HepG2 (cell line): ENCODE results near the gene C1QTNF12. TPM values are rescaled to one million over a fixed set of nuclear protein-coding genes. Genes with fewer than 3 reads are reported as not detected.
A peak's percentile ranks its signal among the peaks of the same experiment; 100 is the strongest.

Experiments
- ATAC-seq: fragments of 200-7000 bp; cut with Tn5 transposase; 3 replicates; pipeline ENCODE4 v1.9.1; 2020; ENCODE audit warnings: mild to moderate bottlenecking, moderate library complexity
- BruUV-seq: library from RNA; stranded (reverse); fragments of 400-500 nt; replicated peaks from 2 replicates; lab custom pipeline; 2021; lab: Mats Ljungman, UMichigan
- CTCF ChIA-PET: fragments of 300-600 bp; formaldehyde crosslinking; extraction: SDS; loops from one replicate; lab custom pipeline; 2021; ENCODE audit warnings: low total read pairs, inconsistent platforms, low intra/inter-chr PET ratio; lab: Yijun Ruan, JAX
- POLR2A ChIA-PET: fragments of 350-600 bp; sonication (Branson Sonifier 250); formaldehyde crosslinking; loops from one replicate; lab custom pipeline; 2020; ENCODE audit warnings: antibody characterized with exemption, inconsistent platforms; lab: Yijun Ruan, JAX
- DNase-seq: peaks from one replicate; pipeline ENCODE4 v3.0.0-alpha.2; 2015; ENCODE audit warnings: low spot score
- FAIRE-seq: peaks from 3 replicates; lab custom pipeline; 2011; peaks lifted over from hg19 to GRCh38; lab: Jason Lieb, UNC
- H2AFZ ChIP-seq: one replicate; pipeline ENCODE4 v1.6.1; 2011; ENCODE audit warnings: low read length, inconsistent platforms
- H3K27ac ChIP-seq: fragments of 300-600 bp; 3 replicates; pipeline ENCODE4 v1.8.0; 2011; ENCODE audit warnings: mixed run types, mild to moderate bottlenecking, mixed read lengths, low read length, inconsistent platforms; ENCODE audit not compliant: insufficient read depth; ENCODE audit errors: extremely low read length
- H3K27me3 ChIP-seq, 2 experiments: fragments of 200-600 bp in 1 of 2; 2 replicates in 1 of 2; 3 replicates in 1 of 2; pipeline versions ENCODE4 v1.6.0 to v1.8.0; 2011; ENCODE audit warnings: low read length in 2 of 2, mild to moderate bottlenecking in 2 of 2, moderate library complexity in 2 of 2, inconsistent platforms in 1 of 2; ENCODE audit not compliant: insufficient read depth in 2 of 2, control insufficient read depth in 1 of 2
- H3K36me3 ChIP-seq, 2 experiments: fragments of 200-600 bp in 1 of 2; replicated peaks in 1 of 2; 2 replicates in 1 of 2; 3 replicates in 1 of 2; pipeline versions ENCODE4 v1.5.1 to v1.8.0; 2011; ENCODE audit warnings: low read length in 2 of 2, inconsistent platforms in 1 of 2; ENCODE audit not compliant: insufficient read depth in 2 of 2, control insufficient read depth in 1 of 2
- H3K4me1 ChIP-seq: 2 replicates; pipeline ENCODE4 v1.5.1; 2012; ENCODE audit warnings: low read length, inconsistent platforms; ENCODE audit not compliant: insufficient read depth
- H3K4me2 ChIP-seq: 2 replicates; pipeline ENCODE4 v1.6.0; 2011; ENCODE audit warnings: low read depth, low read length, inconsistent platforms
- H3K4me3 ChIP-seq, 3 experiments: fragments of 200-600 bp in 1 of 3; sonication (generic), shearing (Covaris generic) in 1 of 3; replicated peaks in 1 of 3; 2 replicates each; pipeline ENCODE4 v1.5.1; 2011 to 2016; ENCODE audit warnings: low read length in 3 of 3, inconsistent platforms in 2 of 3, low read depth in 2 of 3, mild to moderate bottlenecking in 2 of 3, control low read depth in 1 of 3, mixed read lengths in 1 of 3; ENCODE audit not compliant: insufficient read depth in 1 of 3
- H3K79me2 ChIP-seq: one replicate; pipeline ENCODE4 v1.6.1; 2011; ENCODE audit warnings: low read length, inconsistent platforms; ENCODE audit not compliant: insufficient read depth
- H3K9ac ChIP-seq: 2 replicates; pipeline ENCODE4 v1.6.0; 2011; ENCODE audit warnings: mild to moderate bottlenecking, low read depth, low read length, inconsistent platforms; ENCODE audit not compliant: insufficient read depth
- H3K9me3 ChIP-seq: 2 replicates; pipeline ENCODE4 v1.5.1; 2012; ENCODE audit warnings: mild to moderate bottlenecking, low read length
- H4K20me1 ChIP-seq: 2 replicates; pipeline ENCODE4 v1.6.0; 2011; ENCODE audit warnings: inconsistent platforms, mild to moderate bottlenecking, low read length, moderate library complexity; ENCODE audit not compliant: insufficient read depth
- HNRNPK ChIP-seq: fragments of 200-400 bp; formaldehyde crosslinking; IDR thresholded peaks from 2 replicates; pipeline ENCODE4 v1.6.1; 2018; ENCODE audit warnings: low read length, low read depth, moderate library complexity, mild to moderate bottlenecking; ENCODE audit not compliant: poor library complexity, severe bottlenecking
- HNRNPL ChIP-seq: fragments of 200-400 bp; formaldehyde crosslinking; IDR thresholded peaks from 2 replicates; pipeline ENCODE4 v1.6.1; 2017; ENCODE audit warnings: mild to moderate bottlenecking, low read depth, low read length
- MYC ChIP-seq: sonication (generic); formaldehyde crosslinking; IDR thresholded peaks from 2 replicates; pipeline ENCODE4 v1.9.0; 2021; ENCODE audit warnings: missing genetic modification reagents, borderline replicate concordance
- RARG ChIP-seq: sonication (generic); formaldehyde crosslinking; IDR thresholded peaks from 2 replicates; pipeline ENCODE4 v1.4.0; 2020; ENCODE audit warnings: low read depth, mild to moderate bottlenecking, missing genetic modification reagents
- ZNF558 ChIP-seq: sonication (generic); formaldehyde crosslinking; IDR thresholded peaks from 2 replicates; pipeline ENCODE4 v1.9.0; 2022; ENCODE audit warnings: mild to moderate bottlenecking, missing genetic modification reagents, borderline replicate concordance
- ZNF605 ChIP-seq: sonication (generic); formaldehyde crosslinking; IDR thresholded peaks from 2 replicates; pipeline ENCODE4 v1.8.0; 2022; ENCODE audit warnings: mild to moderate bottlenecking, missing genetic modification reagents
- ZNF724P ChIP-seq: sonication (generic); formaldehyde crosslinking; IDR thresholded peaks from 2 replicates; pipeline ENCODE4 v1.8.0; 2022; ENCODE audit warnings: missing genetic modification reagents, borderline replicate concordance
- WGBS: methylation state at CpG from one replicate; pipeline ENCODE4 v1.1.6; 2017; ENCODE audit warnings: low lambda C conversion rate; 5-methylcytosine and 5-hydroxymethylcytosine counted together
- in situ Hi-C: cut with HindIII; loops from 2 replicates; pipeline ENCODE4 v1.10.0; 2017; ENCODE audit warnings: low pct_unique_long_range_greater_than_20kb; ENCODE audit not compliant: extremely low pct_ligation_motif_present
- intact Hi-C: fragments of 100-400 bp; cut with micrococcal nuclease; formaldehyde crosslinking; loops from one replicate; pipeline ENCODE4 v1.10.0; 2022; ENCODE audit not compliant: unreplicated experiment
- polyA plus RNA-seq, 8 experiments: library from polyadenylated mRNA; depleted of rRNA in 3 of 8; stranded (reverse) in 7 of 8; unstranded in 1 of 8; fragments of >200 nt; fragmentation: Illumina TruSeq in 4 of 8; extraction: Trizol in 4 of 8; gene quantifications; 2 replicates each; pipeline versions ENCODE4 v1.2.1 to v1.2.3, GENCODE V29; 2011 to 2016; ENCODE audit warnings: low read depth in 4 of 8, missing spikeins in 1 of 8, mixed read lengths in 1 of 8; ENCODE audit not compliant: insufficient read depth in 1 of 8
- total RNA-seq, 5 experiments: library from RNA; depleted of rRNA; stranded (reverse); fragments of >200 nt; fragmentation: Illumina TruSeq; extraction: Trizol; gene quantifications; 2 replicates each; pipeline ENCODE4 v1.2.3, GENCODE V29; 2016; ENCODE audit warnings: low read depth in 1 of 5

C1QTNF12 gene
- total and polyA plus RNA-seq, 2 of the 13 experiments (the other 11 are each of a cell fraction or from before 2014, with no cell fraction given) = 0.18 to 0.64 TPM

GRCh38 chr1:1213345-1214265, 32.9 kb downstream of the C1QTNF12 start, which contains the start of gene TNFRSF4:
TSS of gene TNFRSF4 (minus strand) at chr1:1214153. CDS start at chr1:1214127, 26 bp downstream.
- Histone ChIP-seq H3K4me3 (no peak within 1 kb of the TSS), H3K9me3 (no peaks in the 10 kb centered on the region), H3K36me3 (peaks cover 6 to 17% of the 10 kb centered on the region in 2 experiments; a peak in 3 of 5 replicates), H3K27me3 (peaks cover 5 to 43% of the 10 kb centered on the region in 2 experiments; a peak in 3 of 5 replicates), H2AFZ (no peak within 1 kb of the TSS), H3K4me1 (no peaks in the 10 kb centered on the region), H4K20me1 (no peaks in the 10 kb centered on the region), H3K9ac (no peak within 1 kb of the TSS), H3K27ac (no peak within 1 kb of the TSS), H3K79me2 (no peaks in the 10 kb centered on the region), H3K4me2 (no peak within 1 kb of the TSS)
- WGBS = 87% methylated on average over 3 of the region's 56 CpGs
- ChIA-PET POLR2A (no interaction called here), CTCF (no interaction called here)
- FAIRE-seq (no peak), DNase-seq (no peak), ATAC-seq (peak; percentile 43)
- in situ Hi-C loops (no loop called here), intact Hi-C loops (no loop called here)
- no peak for TF ChIP-seq ZNF605
- TF ChIP-seq ZNF724P (CRISPR knock-in tag) = no peak
- TF ChIP-seq HNRNPK = peak; percentile 50
- no peak for TF ChIP-seq ZNF558 (CRISPR knock-in tag)
- TF ChIP-seq MYC (CRISPR knock-in tag) = peak; percentile 27; the same call in 1 of the 2 replicates
- no peak for TF ChIP-seq RARG (CRISPR knock-in tag)
- TF ChIP-seq HNRNPL = no peak
- BruUV-seq = no TSS peak
